GM18511 (cell line): ENCODE data around the gene KLHL29.

Source experiments
- ATAC-seq: cut with Tn5 transposase; IDR thresholded peaks from one replicate; pipeline ENCODE4 v1.9.1; 2021; ENCODE audit warnings: mild to moderate bottlenecking, moderate library complexity; ENCODE audit not compliant: unreplicated experiment

KLHL29 gene

DNA sequence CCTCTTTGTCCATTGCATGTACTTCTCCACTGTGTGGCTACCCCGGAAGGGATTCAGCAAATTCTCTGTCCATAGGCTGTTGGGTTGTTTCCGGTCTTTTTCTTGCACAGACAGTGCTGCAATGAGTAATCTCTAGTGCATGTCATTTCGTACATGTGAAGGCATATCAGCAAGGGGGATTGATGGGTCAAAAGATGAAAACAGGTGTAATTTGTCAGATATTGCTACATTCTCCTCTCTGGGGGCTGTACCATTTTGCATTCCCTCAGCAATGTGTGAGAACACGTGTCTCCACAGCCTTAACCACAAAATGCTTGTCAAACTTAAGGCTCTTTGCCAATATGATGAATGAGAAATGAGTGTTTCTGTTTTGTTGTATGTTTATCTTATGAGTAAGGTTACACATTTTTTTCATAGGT lies 60.5 kb downstream of the KLHL29 start:
- ATAC-seq: peak; percentile 39

DNA sequence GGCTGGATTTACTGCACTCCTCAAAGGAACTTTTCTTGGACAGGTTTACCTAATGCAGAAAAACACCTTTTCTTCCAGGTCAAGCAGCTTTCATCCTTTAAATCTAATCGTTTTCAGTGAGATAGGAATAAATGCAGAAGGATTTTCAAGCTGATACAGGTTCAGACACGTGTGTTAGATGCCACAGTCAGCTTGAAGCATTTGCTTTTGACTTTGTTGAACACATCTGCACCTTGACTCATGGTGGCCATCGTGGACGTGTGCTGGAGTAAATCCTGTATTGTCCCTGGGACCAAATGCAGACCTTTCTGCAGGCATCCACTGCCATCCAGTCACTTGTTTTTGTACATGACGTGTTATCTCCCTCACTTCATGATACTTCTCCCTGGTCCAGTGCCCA lies 61.9 kb downstream of the KLHL29 start:
- ATAC-seq: no peak

- no peak for ATAC-seq
Observed at GRCh38 chr2:23447405-23447804, 62.4 kb downstream of the KLHL29 start.

DNA sequence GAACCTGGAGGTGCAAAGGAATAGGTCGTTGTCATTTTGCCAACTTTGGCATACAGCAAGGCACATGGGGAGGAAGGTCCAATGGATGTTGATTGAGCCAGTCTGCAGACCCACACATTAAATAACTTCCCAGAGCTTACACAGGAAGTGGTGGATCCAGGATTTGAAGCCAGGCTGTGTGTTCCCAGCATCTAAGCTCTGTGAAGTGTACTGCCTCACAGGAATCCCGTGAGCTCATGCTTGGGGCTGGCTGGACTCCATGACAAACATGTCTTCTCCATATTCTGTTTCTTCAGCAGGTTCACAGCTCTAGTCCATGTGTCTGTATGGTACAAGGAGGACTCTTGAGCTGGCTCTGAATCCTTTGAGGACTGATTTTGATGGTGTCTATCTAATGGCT lies 63.9 kb downstream of the KLHL29 start:
- no peak for ATAC-seq

DNA sequence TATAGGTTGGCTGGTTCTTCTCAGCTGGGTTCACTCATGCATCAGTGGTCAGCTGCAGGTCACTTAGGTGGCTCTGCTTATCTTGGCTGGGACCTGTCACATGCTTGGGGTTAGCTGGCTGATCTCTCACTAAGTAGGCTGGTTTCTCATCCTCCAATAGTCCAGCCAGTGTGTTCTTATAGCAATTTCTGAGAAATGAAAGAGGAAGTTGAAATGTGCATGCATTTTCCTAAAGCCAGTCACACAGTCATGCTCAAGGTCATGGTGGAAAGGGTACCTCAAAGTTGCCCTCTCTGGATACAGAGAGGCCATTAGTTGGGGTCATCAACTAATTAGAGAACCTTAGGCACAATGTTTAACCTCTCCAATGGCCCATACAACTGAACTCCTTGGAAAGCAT lies 64.4 kb downstream of the KLHL29 start:
- ATAC-seq: peak; percentile 86

GRCh38 chr2:23449831-23450331 lies 64.9 kb downstream of the KLHL29 start:
- no peak for ATAC-seq

- ATAC-seq: no peak
Observed at GRCh38 chr2:23452372-23452771, 67.4 kb downstream of the KLHL29 start.

DNA sequence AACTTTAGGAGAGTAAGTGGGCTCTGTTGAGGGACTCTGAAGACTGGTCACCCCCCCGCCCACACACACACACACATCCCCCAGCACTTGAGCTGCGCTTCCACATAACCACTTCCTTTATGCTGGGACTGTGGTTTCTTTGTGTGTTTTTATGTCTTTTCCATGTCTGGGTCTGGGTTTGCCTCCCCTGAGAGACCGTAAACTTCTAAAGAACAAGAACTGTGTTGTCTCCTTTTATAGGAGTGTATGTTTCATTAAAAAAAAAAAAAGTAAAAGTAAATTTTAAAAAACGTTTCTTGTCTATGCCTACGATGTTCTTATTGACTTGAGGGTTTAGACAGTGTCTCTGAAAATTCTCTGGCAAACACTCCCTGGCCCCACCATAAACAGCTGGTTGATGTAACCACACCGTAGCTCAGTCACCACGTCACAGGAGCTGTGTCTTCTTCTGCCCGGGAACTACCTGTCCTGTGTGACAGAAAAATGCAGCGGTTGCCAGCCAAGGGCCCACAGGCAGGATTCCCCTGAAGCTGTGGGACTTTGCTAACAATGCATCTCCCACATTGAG lies 68.0 kb downstream of the KLHL29 start:
- ATAC-seq: peak; percentile 60

GRCh38 chr2:23453432-23453831 lies 68.5 kb downstream of the KLHL29 start:
- no peak for ATAC-seq

DNA sequence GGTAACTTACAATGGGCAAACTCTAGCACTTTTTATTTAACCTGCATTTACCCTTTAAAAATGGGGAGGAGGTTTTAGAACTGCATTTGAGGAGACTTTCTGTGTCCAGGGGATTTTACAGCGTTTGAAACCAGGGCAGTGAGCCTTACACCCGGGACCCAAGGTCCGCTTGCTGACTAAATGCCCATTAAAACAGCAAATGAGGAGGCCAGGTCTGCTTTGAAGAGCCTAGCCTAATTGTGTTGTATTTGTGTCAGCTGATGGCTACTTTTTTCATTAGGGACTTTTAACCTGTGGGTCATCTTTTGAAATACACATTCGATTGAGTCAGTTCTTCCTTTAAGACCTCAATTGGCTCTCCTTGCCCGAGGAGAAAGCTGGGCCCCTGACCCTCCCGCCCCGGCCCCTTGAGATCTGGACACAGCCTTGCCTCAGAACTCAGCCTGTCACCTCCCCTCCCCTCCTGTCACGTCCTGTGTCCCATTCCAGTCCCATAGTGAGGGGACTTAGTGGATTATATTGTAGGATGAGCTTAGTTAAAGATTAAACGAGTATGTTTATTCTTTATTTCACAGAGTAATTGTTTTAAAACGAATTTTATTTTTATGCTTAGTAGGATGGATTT lies 69.0 kb downstream of the KLHL29 start:
- ATAC-seq: no peak

GRCh38 chr2:23454501-23455120 lies 69.6 kb downstream of the KLHL29 start:
- no peak for ATAC-seq

DNA sequence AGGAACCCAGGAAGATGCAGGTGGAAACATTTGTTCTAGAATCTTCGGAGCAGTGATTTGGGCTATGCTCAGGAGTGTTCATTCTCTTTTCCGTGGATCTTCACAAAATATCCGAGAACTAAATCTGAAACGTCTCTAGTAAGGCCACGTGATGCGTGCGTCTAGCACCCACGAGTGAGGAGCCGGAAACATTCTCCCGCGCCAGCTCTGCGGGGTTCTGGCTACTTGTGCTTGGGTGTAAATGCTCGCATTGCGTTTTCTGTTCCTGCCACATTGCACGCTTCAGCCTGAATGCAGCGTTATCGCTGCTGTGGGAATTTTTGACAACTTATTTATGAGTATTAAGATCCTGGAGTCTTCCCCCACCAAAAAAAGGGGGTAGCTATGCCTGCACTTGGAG lies 71.4 kb downstream of the KLHL29 start:
- no peak for ATAC-seq

GRCh38 chr2:23456881-23457760 lies 72.1 kb downstream of the KLHL29 start:
- ATAC-seq: no peak

GRCh38 chr2:23457990-23458682 lies 73.2 kb downstream of the KLHL29 start:
- no peak for ATAC-seq

GRCh38 chr2:23459032-23459431 lies 74.1 kb downstream of the KLHL29 start:
- no peak for ATAC-seq

GRCh38 chr2:23460228-23460627 lies 75.2 kb downstream of the KLHL29 start:
- peak; percentile 59 for ATAC-seq

DNA sequence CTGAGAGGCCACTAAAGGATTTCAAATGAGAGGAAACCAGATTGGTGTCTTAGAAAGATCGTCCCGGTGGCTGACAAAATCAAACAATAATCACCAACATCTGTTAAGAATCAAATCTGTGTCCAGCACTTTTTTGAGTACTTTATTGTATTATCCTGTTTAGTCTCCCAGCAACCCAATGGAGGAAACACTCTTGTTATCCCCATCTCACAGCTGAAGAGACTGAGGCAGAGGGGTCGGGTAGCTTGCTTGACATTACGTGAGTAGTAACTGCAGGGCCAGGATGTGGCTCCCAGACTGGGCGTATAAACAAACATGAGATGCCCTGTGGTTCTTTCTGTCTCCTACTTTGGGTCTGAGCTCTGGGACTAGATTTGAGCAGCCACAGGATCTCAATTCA lies 76.0 kb downstream of the KLHL29 start:
- ATAC-seq: no peak

GRCh38 chr2:23464156-23464555 lies 79.2 kb downstream of the KLHL29 start:
- ATAC-seq: no peak

- no peak for ATAC-seq
Observed at GRCh38 chr2:23464905-23465537, 80.0 kb downstream of the KLHL29 start.

DNA sequence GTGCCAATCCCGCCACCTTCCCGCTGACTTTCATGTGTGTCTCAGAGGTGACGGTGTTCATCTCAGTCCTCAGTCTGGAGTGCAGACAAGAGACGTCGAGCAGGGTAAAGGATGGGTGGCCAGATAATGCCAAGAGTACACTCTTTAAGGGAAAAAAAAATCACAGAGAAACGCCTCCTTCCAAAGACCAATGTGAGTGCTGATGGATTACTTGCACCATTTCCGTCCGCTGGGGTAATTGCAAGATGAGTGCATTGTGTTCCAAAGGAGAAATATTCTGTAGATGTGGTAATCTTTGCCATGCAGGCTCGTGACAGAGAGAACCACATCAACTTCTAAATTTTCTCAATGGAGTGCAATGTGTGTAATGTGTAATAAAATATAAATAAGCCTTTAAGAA lies 81.0 kb downstream of the KLHL29 start:
- ATAC-seq: no peak
